HepG2 (cell line): Measurements from ENCODE around the gene VDAC2.

Source experiments
- BCLAF1 ChIP-seq: fragments of 450-650 bp; IDR thresholded peaks from 2 replicates; pipeline ENCODE4 v1.6.1; 2017; ENCODE audit warnings: mild to moderate bottlenecking
- CREB1 ChIP-seq, 2 experiments: fragments of 450-650 bp in 1 of 2; IDR thresholded peaks; 2 replicates each; pipeline ENCODE4 v1.6.1; 2016 to 2017; ENCODE audit warnings: control low read depth in 1 of 2, mild to moderate bottlenecking in 1 of 2, missing compliant biosample characterization in 1 of 2, missing genetic modification characterization in 1 of 2
- EP300 ChIP-seq, 3 experiments: sonication (generic) in 1 of 3; formaldehyde crosslinking in 1 of 3; IDR thresholded peaks; 2 replicates each; pipeline versions ENCODE4 v1.5.1 to v1.6.1; 2011 to 2020; ENCODE audit warnings: low read depth in 2 of 3, low read length in 2 of 3, borderline replicate concordance in 1 of 3, improper control_type of control experiment in 1 of 3, mild to moderate bottlenecking in 1 of 3, missing genetic modification reagents in 1 of 3, moderate library complexity in 1 of 3
- HNRNPK ChIP-seq: fragments of 200-400 bp; formaldehyde crosslinking; IDR thresholded peaks from 2 replicates; pipeline ENCODE4 v1.6.1; 2018; ENCODE audit warnings: low read length, low read depth, moderate library complexity, mild to moderate bottlenecking; ENCODE audit not compliant: poor library complexity, severe bottlenecking
- POGZ ChIP-seq: sonication (generic); formaldehyde crosslinking; IDR thresholded peaks from 2 replicates; pipeline ENCODE4 v1.4.0; 2020; ENCODE audit warnings: mild to moderate bottlenecking, missing genetic modification reagents
- ZBTB33 ChIP-seq: sonication (generic); formaldehyde crosslinking; IDR thresholded peaks from 2 replicates; pipeline ENCODE4 v1.4.0; 2020; ENCODE audit warnings: missing genetic modification reagents
- ZNF576 ChIP-seq: sonication (generic); formaldehyde crosslinking; IDR thresholded peaks from 2 replicates; pipeline ENCODE4 v1.4.0; 2020; ENCODE audit warnings: mild to moderate bottlenecking, missing genetic modification reagents

GRCh38 chr10:75211007-75211691 is 553 bp downstream of the VDAC2 start:
- TF ChIP-seq HNRNPK = no peak
- no peak for TF ChIP-seq ZBTB33 (CRISPR knock-in tag)
- TF ChIP-seq POGZ = no peak
- no peak for TF ChIP-seq EP300 (IDR thresholded peaks at IDR 0.05; ENCODE audit: low read depth in 2 of 2, low read length in 2 of 2)
- TF ChIP-seq EP300 (CRISPR knock-in tag; IDR thresholded peaks at IDR 0.05; ENCODE audit: borderline replicate concordance) = no peak
- no peak for TF ChIP-seq ZNF576 (CRISPR knock-in tag)
- TF ChIP-seq CREB1 (IDR thresholded peaks at IDR 0.05) = no peak
- no peak for TF ChIP-seq CREB1 (CRISPR knock-in tag; IDR thresholded peaks at IDR 0.05)
- no peak for TF ChIP-seq BCLAF1
